HepG2 (cell line): ENCODE data around the gene PSME3IP1. TPM values are rescaled to one million over a fixed set of nuclear protein-coding genes. Genes with fewer than 3 reads are reported as not detected.

Source experiments
- CC2D1A ChIP-seq: sonication (generic); formaldehyde crosslinking; IDR thresholded peaks from 2 replicates; pipeline ENCODE4 v1.8.1; 2023; ENCODE audit warnings: mild to moderate bottlenecking, missing genetic modification reagents
- GTF3A ChIP-seq: sonication (generic); formaldehyde crosslinking; conservative IDR thresholded peaks from 2 replicates; pipeline ENCODE4 v1.4.0; 2020; ENCODE audit warnings: mild to moderate bottlenecking, missing genetic modification reagents
- HOXA7 ChIP-seq: sonication (generic); formaldehyde crosslinking; IDR thresholded peaks from 2 replicates; pipeline ENCODE4 v1.8.1; 2022; ENCODE audit warnings: mild to moderate bottlenecking, missing genetic modification reagents, moderate library complexity
- KAT7 ChIP-seq: IDR thresholded peaks from 2 replicates; pipeline ENCODE4 v1.6.1; 2018; ENCODE audit warnings: borderline replicate concordance, missing compliant biosample characterization
- RBAK ChIP-seq: sonication (generic); formaldehyde crosslinking; IDR thresholded peaks from 2 replicates; pipeline ENCODE4 v1.5.1; 2020; ENCODE audit warnings: mild to moderate bottlenecking, missing genetic modification reagents
- ZBTB10 ChIP-seq: sonication (generic); formaldehyde crosslinking; IDR thresholded peaks from 2 replicates; pipeline ENCODE4 v1.4.0; 2020; ENCODE audit warnings: missing genetic modification reagents, borderline replicate concordance
- ZC3H13 ChIP-seq: sonication (generic); formaldehyde crosslinking; IDR thresholded peaks from 2 replicates; pipeline ENCODE4 v1.8.1; 2023; ENCODE audit warnings: mild to moderate bottlenecking, missing genetic modification reagents, moderate library complexity
- ZEB1 ChIP-seq: IDR thresholded peaks from 2 replicates; pipeline ENCODE4 v1.6.1; 2012; ENCODE audit warnings: mild to moderate bottlenecking, low read depth, inconsistent platforms; ENCODE audit not compliant: insufficient replicate concordance
- ZNF30 ChIP-seq: sonication (generic); formaldehyde crosslinking; IDR thresholded peaks from 2 replicates; pipeline ENCODE4 v1.5.0; 2020; ENCODE audit warnings: mild to moderate bottlenecking, missing genetic modification reagents
- ZNF333 ChIP-seq: sonication (generic); formaldehyde crosslinking; IDR thresholded peaks from 2 replicates; pipeline ENCODE4 v1.4.0; 2020; ENCODE audit warnings: mild to moderate bottlenecking, missing genetic modification reagents, borderline replicate concordance
- ZNF512B ChIP-seq: sonication (generic); formaldehyde crosslinking; IDR thresholded peaks from 2 replicates; pipeline ENCODE4 v1.5.1; 2020; ENCODE audit warnings: missing genetic modification reagents, mild to moderate bottlenecking, borderline replicate concordance
- ZNF574 ChIP-seq: sonication (generic); formaldehyde crosslinking; IDR thresholded peaks from 2 replicates; pipeline ENCODE4 v1.4.0; 2020; ENCODE audit warnings: missing genetic modification reagents
- ZNF724P ChIP-seq: sonication (generic); formaldehyde crosslinking; IDR thresholded peaks from 2 replicates; pipeline ENCODE4 v1.8.0; 2022; ENCODE audit warnings: missing genetic modification reagents, borderline replicate concordance
- ZNF790 ChIP-seq: sonication (generic); formaldehyde crosslinking; IDR thresholded peaks from 2 replicates; pipeline ENCODE4 v1.8.0; 2022; ENCODE audit warnings: missing genetic modification reagents, mild to moderate bottlenecking, borderline replicate concordance
- polyA plus RNA-seq, 8 experiments: library from polyadenylated mRNA; depleted of rRNA in 3 of 8; stranded (reverse) in 7 of 8; unstranded in 1 of 8; fragments of >200 nt; fragmentation: Illumina TruSeq in 4 of 8; extraction: Trizol in 4 of 8; gene quantifications; 2 replicates each; pipeline versions ENCODE4 v1.2.1 to v1.2.3, GENCODE V29; 2011 to 2016; ENCODE audit warnings: low read depth in 4 of 8, missing spikeins in 1 of 8, mixed read lengths in 1 of 8; ENCODE audit not compliant: insufficient read depth in 1 of 8
- total RNA-seq, 5 experiments: library from RNA; depleted of rRNA; stranded (reverse); fragments of >200 nt; fragmentation: Illumina TruSeq; extraction: Trizol; gene quantifications; 2 replicates each; pipeline ENCODE4 v1.2.3, GENCODE V29; 2016; ENCODE audit warnings: low read depth in 1 of 5
- TF ChIP-seq, protein P1 (sequence below): IDR thresholded peaks from 2 replicates; pipeline ENCODE4 v1.6.1; 2016
- TF ChIP-seq, protein P2 (sequence below): sonication (generic); formaldehyde crosslinking; IDR thresholded peaks from 2 replicates; pipeline ENCODE4 v1.8.0; 2022; ENCODE audit warnings: mild to moderate bottlenecking, missing genetic modification reagents, borderline replicate concordance

The PSME3IP1 gene
- total and polyA plus RNA-seq, 2 of the 13 experiments (the other 11 are each of a cell fraction or from before 2014, with no cell fraction given) = 90.8 to 99.8 TPM

GRCh38 chr16:57185945-57186871 lies at the start of gene PSME3IP1, which contains the start of gene RSPRY1 (continued):
- TF ChIP-seq, protein P1, sequence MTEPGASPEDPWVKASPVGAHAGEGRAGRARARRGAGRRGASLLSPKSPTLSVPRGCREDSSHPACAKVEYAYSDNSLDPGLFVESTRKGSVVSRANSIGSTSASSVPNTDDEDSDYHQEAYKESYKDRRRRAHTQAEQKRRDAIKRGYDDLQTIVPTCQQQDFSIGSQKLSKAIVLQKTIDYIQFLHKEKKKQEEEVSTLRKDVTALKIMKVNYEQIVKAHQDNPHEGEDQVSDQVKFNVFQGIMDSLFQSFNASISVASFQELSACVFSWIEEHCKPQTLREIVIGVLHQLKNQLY (CRISPR knock-in tag) = peak; percentile 81
- peak; percentile 18 for TF ChIP-seq ZNF574 (CRISPR knock-in tag)
- peak; percentile 60; the same call in 1 of the 2 replicates for TF ChIP-seq ZNF333 (CRISPR knock-in tag)
- TF ChIP-seq ZEB1 = no peak
- TF ChIP-seq ZNF512B (CRISPR knock-in tag) = 0 out of 2 replicates have a peak, but pooled peaks have one; percentile 65
- TF ChIP-seq ZC3H13 (CRISPR knock-in tag) = peak; percentile 93
- TF ChIP-seq, protein P2, sequence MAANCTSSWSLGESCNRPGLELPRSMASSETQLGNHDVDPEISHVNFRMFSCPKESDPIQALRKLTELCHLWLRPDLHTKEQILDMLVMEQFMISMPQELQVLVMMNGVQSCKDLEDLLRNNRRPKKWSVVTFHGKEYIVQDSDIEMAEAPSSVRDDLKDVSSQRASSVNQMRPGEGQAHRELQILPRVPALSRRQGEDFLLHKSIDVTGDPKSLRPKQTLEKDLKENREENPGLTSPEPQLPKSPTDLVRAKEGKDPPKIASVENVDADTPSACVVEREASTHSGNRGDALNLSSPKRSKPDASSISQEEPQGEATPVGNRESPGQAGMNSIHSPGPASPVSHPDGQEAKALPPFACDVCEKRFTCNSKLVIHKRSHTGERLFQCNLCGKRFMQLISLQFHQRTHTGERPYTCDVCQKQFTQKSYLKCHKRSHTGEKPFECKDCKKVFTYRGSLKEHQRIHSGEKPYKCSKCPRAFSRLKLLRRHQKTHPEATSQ = 0 out of 2 replicates have a peak, but pooled peaks have one; percentile 53
- TF ChIP-seq ZNF790 = no peak
- TF ChIP-seq KAT7 (CRISPR knock-in tag) = peak; percentile 78; the same call in 1 of the 2 replicates
- TF ChIP-seq GTF3A = no peak
- TF ChIP-seq HOXA7 = no peak
- TF ChIP-seq ZNF724P = peak; percentile 43; the same call in 1 of the 2 replicates
- TF ChIP-seq ZNF30 (CRISPR knock-in tag) = no peak
- peak; percentile 58; the same call in 1 of the 2 replicates for TF ChIP-seq CC2D1A
- TF ChIP-seq RBAK (CRISPR knock-in tag) = no peak
- TF ChIP-seq ZBTB10 = no peak
